Caco-2 (cell line): Measurements from ENCODE around the gene SLC39A10. TPM values are rescaled to one million over a fixed set of nuclear protein-coding genes. Genes with fewer than 3 reads are reported as not detected.

Experiments used
- BruUV-seq: library from RNA; stranded (reverse); fragments of 400-500 nt; replicated peaks from 2 replicates; lab custom pipeline; 2021; lab: Mats Ljungman, UMichigan
- CTCF ChIA-PET: fragments of 300-600 bp; sonication (Branson Sonifier 250); formaldehyde crosslinking; loops from one replicate; lab custom pipeline; 2022; ENCODE audit warnings: antibody characterized with exemption; lab: Charles Lee
- POLR2A ChIA-PET: fragments of 300-600 bp; sonication (Branson Sonifier 250); formaldehyde crosslinking; loops from one replicate; lab custom pipeline; 2022; ENCODE audit warnings: antibody characterized with exemption; lab: Charles Lee
- DNase-seq, 2 experiments: peaks; one replicate each; pipeline versions ENCODE4 v3.0.0 to v3.0.0-alpha.2; 2020 to 2022
- H3K27me3 ChIP-seq: replicated peaks from 2 replicates; pipeline ENCODE4 v1.6.0; 2011; ENCODE audit warnings: low read length; ENCODE audit not compliant: control insufficient read depth, insufficient read depth
- H3K36me3 ChIP-seq: 2 replicates; pipeline ENCODE4 v1.5.1; 2011; ENCODE audit warnings: low read length; ENCODE audit not compliant: control insufficient read depth, insufficient read depth
- H3K4me1 ChIP-seq: fragments of 250-450 bp; sonication (Bioruptor Pico); 2 replicates; pipeline ENCODE4 v1.5.1; 2020; ENCODE audit warnings: mild to moderate bottlenecking
- H3K4me3 ChIP-seq: 2 replicates; pipeline ENCODE4 v1.5.1; 2011; ENCODE audit warnings: low read depth, mild to moderate bottlenecking, control low read depth, low read length
- H3K9me3 ChIP-seq: fragments of 250-450 bp; sonication (Bioruptor Pico); 2 replicates; pipeline ENCODE4 v1.5.1; 2020; ENCODE audit warnings: mild to moderate bottlenecking, moderate library complexity
- H3K27ac Mint-ChIP-seq: one replicate; pipeline ENCODE4 v1.8.0; 2022; ENCODE audit warnings: mixed read lengths; ENCODE audit not compliant: unreplicated experiment
- H3K27me3 Mint-ChIP-seq: one replicate; pipeline ENCODE4 v1.8.0; 2022; ENCODE audit warnings: mixed read lengths; ENCODE audit not compliant: insufficient read depth, unreplicated experiment
- H3K36me3 Mint-ChIP-seq: one replicate; pipeline ENCODE4 v1.8.0; 2022; ENCODE audit warnings: mild to moderate bottlenecking, mixed read lengths; ENCODE audit not compliant: insufficient read depth, unreplicated experiment
- H3K4me1 Mint-ChIP-seq: one replicate; pipeline ENCODE4 v1.8.0; 2022; ENCODE audit warnings: low read depth, mixed read lengths; ENCODE audit not compliant: unreplicated experiment
- H3K4me3 Mint-ChIP-seq: one replicate; pipeline ENCODE4 v1.8.0; 2022; ENCODE audit warnings: mild to moderate bottlenecking, moderate library complexity, mixed read lengths; ENCODE audit not compliant: unreplicated experiment
- H3K9me3 Mint-ChIP-seq: one replicate; pipeline ENCODE4 v1.8.0; 2022; ENCODE audit warnings: mixed read lengths; ENCODE audit not compliant: unreplicated experiment
- intact Hi-C: fragments of 100-400 bp; cut with micrococcal nuclease; formaldehyde crosslinking; loops from one replicate; pipeline ENCODE4 v1.10.0; 2022; ENCODE audit not compliant: unreplicated experiment
- total RNA-seq: library from RNA; stranded (reverse); gene quantifications from 2 replicates; pipeline ENCODE4 v1.2.3, GENCODE V29; 2022
- TF ChIP-seq, protein P1 (sequence below), 2 experiments: fragments of 200-600 bp in 1 of 2; IDR thresholded peaks; 1 replicate in 1 of 2; 2 replicates in 1 of 2; pipeline versions ENCODE4 v1.5.1 to v1.8.0; 2011 to 2022; ENCODE audit warnings: antibody characterized with exemption in 1 of 2, control low read depth in 1 of 2, inconsistent platforms in 1 of 2, low read depth in 1 of 2, low read length in 1 of 2, mild to moderate bottlenecking in 1 of 2, moderate library complexity in 1 of 2; ENCODE audit not compliant: insufficient read depth in 1 of 2, severe bottlenecking in 1 of 2, unreplicated experiment in 1 of 2

Gene SLC39A10
- total RNA-seq, 1 experiment from 2014 or later, result 45.5 TPM

DNA sequence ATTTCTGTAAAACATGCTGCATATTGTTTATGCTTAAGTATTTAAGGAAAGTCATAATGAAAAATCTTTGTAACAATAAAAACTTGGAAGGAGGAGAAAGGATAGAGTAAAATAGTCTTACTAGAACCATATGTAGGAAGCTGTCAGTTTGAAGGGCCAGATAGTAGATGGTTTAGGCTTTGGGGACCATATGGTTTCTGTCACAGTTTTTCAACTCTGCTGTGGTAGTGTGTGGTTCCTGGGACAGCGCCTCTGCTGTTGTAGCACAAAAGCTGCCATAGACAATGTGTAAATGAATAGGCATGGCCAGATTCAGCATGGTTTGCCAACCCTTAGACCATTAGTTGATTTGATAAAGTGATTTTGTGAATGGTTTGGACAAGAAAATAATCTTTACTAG, 75.5 kb downstream of the SLC39A10 start:
- Histone ChIP-seq H3K36me3 (no peaks in the 10 kb centered on the region), H3K9me3 (no peaks in the 10 kb centered on the region), H3K4me3 (no peak overlapping the region), H3K4me1 (no peaks in the 10 kb centered on the region), H3K27me3 (no peaks in the 10 kb centered on the region)
- no TSS peak for BruUV-seq
- ChIA-PET POLR2A (no interaction called here), CTCF (no interaction called here)
- Mint-ChIP-seq H3K4me1 (no peaks in the 10 kb centered on the region), H3K9me3 (no peaks in the 10 kb centered on the region), H3K27me3 (no peaks in the 10 kb centered on the region), H3K27ac (no peak overlapping the region), H3K36me3 (peaks cover 20% of the 10 kb centered on the region), H3K4me3 (no peak overlapping the region)
- intact Hi-C loops, result no loop called here
- DNase-seq, result no peak
- TF ChIP-seq, protein P1, sequence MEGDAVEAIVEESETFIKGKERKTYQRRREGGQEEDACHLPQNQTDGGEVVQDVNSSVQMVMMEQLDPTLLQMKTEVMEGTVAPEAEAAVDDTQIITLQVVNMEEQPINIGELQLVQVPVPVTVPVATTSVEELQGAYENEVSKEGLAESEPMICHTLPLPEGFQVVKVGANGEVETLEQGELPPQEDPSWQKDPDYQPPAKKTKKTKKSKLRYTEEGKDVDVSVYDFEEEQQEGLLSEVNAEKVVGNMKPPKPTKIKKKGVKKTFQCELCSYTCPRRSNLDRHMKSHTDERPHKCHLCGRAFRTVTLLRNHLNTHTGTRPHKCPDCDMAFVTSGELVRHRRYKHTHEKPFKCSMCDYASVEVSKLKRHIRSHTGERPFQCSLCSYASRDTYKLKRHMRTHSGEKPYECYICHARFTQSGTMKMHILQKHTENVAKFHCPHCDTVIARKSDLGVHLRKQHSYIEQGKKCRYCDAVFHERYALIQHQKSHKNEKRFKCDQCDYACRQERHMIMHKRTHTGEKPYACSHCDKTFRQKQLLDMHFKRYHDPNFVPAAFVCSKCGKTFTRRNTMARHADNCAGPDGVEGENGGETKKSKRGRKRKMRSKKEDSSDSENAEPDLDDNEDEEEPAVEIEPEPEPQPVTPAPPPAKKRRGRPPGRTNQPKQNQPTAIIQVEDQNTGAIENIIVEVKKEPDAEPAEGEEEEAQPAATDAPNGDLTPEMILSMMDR (IDR thresholded peaks at IDR 0.05; ENCODE audit: insufficient read depth in 1 of 2, low read depth in 1 of 2, low read length in 1 of 2, severe bottlenecking in 1 of 2, unreplicated experiment in 1 of 2), result no peak

DNA sequence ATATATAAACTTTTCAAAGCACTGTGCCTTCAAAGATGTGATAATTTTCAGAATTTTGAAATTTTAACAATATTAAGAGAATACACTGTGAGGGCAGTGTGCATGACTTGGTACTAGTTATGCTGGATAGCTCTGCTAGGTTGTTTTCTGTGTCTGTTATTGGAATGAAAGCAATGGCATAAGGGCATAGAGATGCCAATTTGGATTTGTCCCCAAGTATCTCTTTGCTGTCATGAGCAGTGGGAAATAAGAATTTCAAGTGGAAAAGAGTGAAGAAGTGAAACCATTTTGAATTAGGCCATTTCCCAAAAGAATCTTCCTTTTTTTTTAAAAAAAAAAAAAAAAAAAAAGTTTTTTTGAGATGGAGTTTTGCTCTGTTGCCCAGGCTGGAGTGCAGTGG, 76.8 kb downstream of the SLC39A10 start:
- CTCF ChIA-PET, result no interaction called here
- no peak overlapping the region for H3K27ac Mint-ChIP-seq
- no peaks in the 10 kb centered on the region for H3K27me3 ChIP-seq
- H3K9me3 ChIP-seq, result no peaks in the 10 kb centered on the region
- H3K36me3 Mint-ChIP-seq, result peaks cover 20% of the 10 kb centered on the region
- TF ChIP-seq, protein P1 (IDR thresholded peaks at IDR 0.05; ENCODE audit: insufficient read depth in 1 of 2, low read depth in 1 of 2, low read length in 1 of 2, severe bottlenecking in 1 of 2, unreplicated experiment in 1 of 2), result no peak
- no peaks in the 10 kb centered on the region for H3K9me3 Mint-ChIP-seq
- no peak overlapping the region for H3K4me3 ChIP-seq
- H3K4me1 Mint-ChIP-seq, result no peaks in the 10 kb centered on the region
- intact Hi-C loops, result no loop called here
- BruUV-seq, result no TSS peak
- no peaks in the 10 kb centered on the region for H3K4me1 ChIP-seq
- H3K4me3 Mint-ChIP-seq, result no peak overlapping the region
- POLR2A ChIA-PET, result no interaction called here
- DNase-seq, result no peak
- H3K27me3 Mint-ChIP-seq, result no peaks in the 10 kb centered on the region
- H3K36me3 ChIP-seq, result no peaks in the 10 kb centered on the region

- Mint-ChIP-seq H3K36me3 (peaks cover 18% of the 10 kb centered on the region), H3K9me3 (no peaks in the 10 kb centered on the region), H3K27me3 (no peaks in the 10 kb centered on the region), H3K4me3 (no peak overlapping the region), H3K27ac (no peak overlapping the region), H3K4me1 (no peaks in the 10 kb centered on the region)
- no peaks in the 10 kb centered on the region for H3K9me3 ChIP-seq
- intact Hi-C loops, result no loop called here
- CTCF ChIA-PET, result no interaction called here
- TF ChIP-seq, protein P1 (IDR thresholded peaks at IDR 0.05; ENCODE audit: insufficient read depth in 1 of 2, low read depth in 1 of 2, low read length in 1 of 2, severe bottlenecking in 1 of 2, unreplicated experiment in 1 of 2), result no peak
- H3K27me3 ChIP-seq, result no peaks in the 10 kb centered on the region
- no peak for DNase-seq
- no TSS peak for BruUV-seq
- no peaks in the 10 kb centered on the region for H3K36me3 ChIP-seq
- POLR2A ChIA-PET, result no interaction called here
- H3K4me3 ChIP-seq, result no peak overlapping the region
- no peaks in the 10 kb centered on the region for H3K4me1 ChIP-seq
Measured at GRCh38 chr2:195734395-195734794, 77.4 kb downstream of the SLC39A10 start.
